Measurements from ENCODE around the gene NDNF.

The NDNF gene, protein sequence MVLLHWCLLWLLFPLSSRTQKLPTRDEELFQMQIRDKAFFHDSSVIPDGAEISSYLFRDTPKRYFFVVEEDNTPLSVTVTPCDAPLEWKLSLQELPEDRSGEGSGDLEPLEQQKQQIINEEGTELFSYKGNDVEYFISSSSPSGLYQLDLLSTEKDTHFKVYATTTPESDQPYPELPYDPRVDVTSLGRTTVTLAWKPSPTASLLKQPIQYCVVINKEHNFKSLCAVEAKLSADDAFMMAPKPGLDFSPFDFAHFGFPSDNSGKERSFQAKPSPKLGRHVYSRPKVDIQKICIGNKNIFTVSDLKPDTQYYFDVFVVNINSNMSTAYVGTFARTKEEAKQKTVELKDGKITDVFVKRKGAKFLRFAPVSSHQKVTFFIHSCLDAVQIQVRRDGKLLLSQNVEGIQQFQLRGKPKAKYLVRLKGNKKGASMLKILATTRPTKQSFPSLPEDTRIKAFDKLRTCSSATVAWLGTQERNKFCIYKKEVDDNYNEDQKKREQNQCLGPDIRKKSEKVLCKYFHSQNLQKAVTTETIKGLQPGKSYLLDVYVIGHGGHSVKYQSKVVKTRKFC

DNA sequence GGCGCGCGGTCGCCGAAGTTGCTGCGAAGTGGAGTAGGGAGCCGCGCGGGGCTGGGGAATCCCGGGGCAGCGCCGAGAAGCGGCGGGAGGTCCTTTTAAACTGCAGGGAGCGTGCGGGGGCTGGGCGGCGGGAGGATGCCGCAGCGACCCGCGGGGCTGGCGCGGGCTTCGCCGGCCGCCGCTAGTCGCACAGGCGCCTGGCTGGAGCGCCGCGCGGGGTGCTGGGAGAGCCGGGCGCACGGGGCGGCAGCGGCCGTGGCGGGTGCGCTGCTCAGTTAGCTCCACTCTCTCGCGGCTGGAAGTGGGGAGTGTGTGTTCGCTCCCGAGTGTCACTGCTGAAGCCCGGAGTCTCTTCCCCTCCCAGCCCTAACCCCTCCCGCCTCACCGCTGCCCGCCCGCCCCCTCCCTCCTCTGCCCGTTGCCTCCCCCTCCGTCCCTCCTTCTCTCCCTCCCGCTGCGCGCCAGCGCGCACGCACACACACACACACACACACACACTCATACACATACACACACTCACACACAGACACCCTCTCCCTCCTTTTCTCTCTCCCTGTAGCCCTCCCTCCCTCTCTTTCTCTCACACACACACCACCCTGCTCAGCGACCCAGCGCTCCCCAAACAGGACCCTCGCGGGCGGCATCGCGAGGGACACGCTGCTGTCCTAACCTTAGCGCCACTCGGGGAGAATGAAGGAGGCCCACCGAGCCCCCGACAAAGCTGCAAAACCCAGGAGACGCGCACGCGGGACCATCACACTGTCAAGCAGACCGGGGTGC, at the start of gene NDNF:
Gene NDNF, minus strand, starts transcription at position 312 of the 780 bp plus-strand sequence. CDS start 26,698 bp downstream, outside the sequence.
- DNase-seq = peak; percentile 46

DNA sequence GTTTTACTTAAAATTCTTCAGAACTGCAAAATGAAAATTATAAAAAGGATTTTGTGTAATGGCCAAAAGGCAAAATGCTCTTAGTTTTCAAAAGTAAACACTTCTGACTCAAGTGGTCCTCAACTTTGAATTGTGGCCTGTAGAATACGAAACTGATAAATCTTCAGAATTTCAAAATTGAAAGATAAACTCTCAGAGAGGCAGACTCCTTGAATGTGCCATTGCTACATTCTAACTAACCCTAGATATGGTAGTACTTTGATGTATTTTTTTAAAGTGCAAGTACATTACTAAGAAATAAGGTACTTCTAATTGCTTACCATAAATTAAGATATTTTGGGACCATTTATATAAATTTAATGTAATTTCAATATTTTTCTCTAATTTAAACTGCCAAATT, 47.4 kb upstream of the NDNF start:
- no peak for DNase-seq

DNA sequence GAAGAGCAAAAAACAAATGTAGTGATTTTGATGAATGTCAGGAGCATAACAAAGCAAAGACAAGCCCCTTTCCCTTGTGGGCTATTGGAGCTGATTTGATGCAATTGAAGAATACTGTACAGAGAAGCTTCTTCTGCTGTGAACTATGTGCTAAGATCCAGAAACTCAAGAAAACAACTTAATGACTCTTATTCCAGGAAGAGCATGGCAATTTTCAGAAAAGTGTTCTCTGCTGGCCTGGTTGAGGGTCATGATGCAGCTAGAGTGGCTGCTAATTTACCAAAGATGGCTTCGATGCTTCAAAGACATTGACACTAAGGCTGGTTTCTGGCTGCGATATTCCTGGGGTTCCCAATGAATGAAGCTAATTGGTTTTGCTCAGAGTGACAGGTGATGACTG, 46.0 kb upstream of the NDNF start:
- DNase-seq = no peak

DNA sequence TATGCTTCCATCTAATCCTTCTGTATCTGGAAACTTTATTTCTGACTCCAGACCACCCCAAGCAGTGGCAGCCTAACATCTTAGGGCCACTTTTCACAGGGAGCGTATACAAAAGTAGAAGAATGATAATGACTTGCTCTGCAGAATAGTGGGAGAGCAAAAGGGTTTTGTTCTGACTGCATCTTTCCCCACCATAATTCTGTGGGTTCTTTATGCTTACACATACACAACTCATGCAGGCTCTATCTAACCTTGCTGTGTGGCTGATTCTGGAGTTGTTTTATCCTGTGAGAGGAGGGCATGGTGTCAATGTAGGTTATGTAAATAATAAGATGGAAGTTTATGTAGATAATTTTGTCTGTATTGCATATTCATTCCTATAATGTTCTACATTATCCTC, 42.4 kb upstream of the NDNF start:
- DNase-seq = no peak

DNA sequence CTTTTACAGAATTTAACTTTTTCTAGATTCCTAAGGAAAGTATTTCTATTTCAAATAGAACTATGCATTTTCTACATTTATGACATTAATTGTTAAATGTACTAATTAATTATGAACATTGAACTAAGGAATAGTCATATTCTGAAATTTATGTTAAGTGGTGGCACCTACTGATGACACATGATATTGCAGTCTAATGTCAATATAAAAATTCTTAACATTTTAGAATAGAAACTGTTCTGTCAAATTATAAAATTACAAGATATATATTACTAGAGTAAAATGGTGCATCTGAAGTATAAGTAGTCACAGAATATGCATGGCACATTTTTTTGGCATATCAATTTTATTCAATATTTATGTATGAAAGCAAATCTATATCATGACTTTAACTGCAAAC, 40.2 kb upstream of the NDNF start:
- DNase-seq = no peak

DNA sequence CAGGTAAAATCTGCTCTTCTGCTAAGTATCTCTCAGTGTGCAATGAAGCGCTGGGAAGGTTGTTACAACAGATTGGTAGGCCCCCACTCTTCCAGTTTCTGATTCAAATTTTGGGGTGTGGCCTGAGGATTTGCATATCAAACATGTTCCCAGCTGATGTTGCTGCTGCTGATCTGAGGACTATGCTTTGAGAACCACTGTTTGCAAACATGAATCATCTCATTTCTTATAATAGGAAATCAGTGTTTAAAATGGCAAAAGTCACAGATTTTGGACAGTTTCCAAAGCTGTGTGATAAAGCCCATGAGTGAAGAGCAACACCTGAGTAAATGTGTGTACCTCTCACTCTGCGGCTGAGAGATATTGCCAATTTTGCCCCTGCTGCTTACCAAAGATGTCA, 36.2 kb upstream of the NDNF start:
- DNase-seq = no peak

DNA sequence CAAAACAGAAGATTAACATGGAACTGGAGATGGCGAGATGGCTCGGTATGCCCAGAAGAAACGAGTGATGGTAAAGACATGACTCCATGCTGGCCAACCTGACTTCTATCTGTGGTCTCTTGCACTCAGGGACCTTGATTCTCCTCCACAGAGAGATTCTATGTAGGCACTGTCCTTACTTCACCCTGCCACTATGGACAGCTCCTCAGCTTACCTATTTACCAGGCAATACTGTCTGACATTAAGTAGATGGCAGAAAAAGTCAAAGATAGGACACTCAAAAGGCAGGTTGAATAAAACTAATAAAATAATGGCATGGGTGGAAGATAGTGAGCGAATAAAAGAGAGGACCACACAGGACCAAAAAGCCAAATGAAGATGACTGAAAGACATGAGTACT, 35.2 kb upstream of the NDNF start:
- DNase-seq = no peak

DNA sequence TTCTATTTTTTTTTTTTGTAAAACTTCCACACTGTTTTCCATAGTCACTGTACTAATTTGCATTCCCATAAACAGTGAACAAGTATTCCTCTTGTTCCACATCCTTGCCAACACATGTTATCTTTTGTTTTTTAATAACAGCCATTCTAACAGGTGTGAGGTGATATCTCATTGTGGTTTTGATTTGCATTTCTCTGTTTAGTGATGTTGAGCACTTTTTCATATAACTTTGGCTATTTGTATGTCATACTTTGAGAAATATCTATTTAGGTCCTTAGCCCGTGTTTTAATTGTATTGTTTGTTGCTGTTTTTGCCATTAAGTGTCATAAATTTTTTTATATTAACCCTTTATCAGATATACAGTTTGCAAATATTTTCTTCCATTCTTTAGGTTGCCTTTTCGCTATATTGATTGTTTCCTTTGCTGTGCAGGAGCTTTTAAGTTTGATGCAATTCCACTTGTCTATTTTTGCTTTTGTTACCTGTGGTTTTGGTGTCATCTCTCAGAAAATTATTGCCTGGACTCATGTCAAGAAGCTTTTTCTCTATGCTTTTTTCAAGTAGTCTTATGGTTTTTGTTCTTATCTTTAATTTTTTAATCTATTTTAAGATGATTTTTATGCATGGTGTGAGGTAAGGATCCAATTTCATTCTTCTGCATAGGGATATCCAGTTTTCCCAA, 27.9 kb upstream of the NDNF start:
- DNase-seq = no peak

DNA sequence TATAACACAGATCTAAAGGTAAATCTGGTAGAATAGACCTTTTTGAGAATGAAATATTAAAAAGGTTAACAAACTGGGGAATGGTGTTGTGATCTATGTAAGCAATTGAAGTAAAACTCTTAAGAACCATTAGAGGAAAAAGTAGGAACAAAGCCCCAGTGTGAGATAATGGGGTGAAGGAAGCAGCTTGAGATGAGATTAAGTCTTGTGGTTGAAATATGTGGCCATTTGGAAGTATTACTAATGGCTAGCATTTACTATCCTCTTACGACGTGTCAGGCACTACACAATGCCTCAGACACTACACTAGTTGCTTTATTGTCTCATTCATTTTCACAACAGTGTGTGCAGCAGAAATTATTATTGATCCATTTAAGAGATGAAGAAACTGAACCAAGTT, 25.9 kb upstream of the NDNF start:
- no peak for DNase-seq

DNA sequence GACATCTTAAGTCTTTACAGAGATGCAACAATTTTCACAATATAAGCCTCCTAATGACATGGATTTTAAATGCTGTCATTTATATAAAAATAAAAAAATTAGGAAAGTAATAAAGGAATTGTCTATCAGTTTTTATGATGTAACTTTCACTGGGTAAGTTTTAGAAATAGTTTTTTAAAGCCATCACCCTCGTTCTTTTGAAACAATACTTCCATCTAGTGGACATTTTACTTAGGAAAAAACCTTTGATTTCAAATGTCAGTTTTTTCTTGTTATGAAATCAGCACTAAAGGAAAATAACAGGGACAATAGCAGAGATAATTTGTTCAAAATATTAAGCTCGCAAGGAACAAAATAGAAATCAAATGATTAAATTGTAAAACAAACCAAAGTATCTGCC, 24.3 kb upstream of the NDNF start:
- no peak for DNase-seq

DNA sequence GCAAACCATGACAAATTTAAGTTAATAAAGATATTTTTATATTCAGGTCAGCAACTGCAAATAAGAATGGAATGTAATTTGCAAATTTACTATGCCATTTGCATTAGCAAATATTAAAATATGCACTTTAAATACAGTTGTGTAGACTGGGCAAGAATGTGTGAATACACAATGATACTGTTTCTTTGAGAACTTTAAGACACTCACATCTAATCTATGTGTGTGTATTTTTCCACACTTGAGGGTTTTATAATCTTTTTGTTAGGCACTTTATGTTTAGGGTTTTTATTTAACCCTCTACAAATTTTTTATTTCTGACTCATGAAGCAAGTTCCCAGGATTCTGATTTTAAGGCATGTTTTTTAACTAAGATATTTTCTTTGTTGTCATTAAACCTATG, 23.9 kb upstream of the NDNF start:
- DNase-seq = no peak

DNA sequence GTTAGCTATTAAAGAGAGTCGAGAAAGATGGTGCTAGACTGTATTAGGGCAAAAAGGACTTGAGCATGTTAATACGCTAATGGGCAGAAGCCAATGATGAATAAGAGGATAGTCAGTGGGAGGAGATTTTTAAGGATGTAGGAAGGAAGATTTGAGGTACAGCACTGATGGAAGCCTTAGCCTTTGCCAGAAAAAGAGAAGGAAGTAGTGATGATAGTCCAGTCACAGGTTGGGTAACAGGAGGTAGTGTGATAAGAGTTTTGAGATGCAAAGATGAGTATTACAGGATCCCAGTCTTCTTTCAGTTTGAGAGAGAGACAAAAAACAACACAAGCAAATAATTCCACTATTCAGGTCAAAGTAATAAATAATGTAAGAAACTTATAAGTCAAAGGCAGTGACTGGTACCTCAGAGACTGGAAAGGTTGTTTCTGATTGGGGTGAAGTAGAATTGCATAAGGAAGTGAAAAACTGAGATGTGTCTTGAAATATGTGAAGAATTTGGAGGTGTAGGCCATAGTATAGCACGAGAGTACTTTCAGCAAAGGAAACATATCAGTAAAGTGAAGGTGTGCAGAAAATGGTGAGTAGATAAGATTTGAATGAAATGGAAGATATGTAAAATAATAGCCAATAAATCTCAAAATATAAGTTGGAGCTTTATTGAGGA, 22.1 kb upstream of the NDNF start:
- no peak for DNase-seq

DNA sequence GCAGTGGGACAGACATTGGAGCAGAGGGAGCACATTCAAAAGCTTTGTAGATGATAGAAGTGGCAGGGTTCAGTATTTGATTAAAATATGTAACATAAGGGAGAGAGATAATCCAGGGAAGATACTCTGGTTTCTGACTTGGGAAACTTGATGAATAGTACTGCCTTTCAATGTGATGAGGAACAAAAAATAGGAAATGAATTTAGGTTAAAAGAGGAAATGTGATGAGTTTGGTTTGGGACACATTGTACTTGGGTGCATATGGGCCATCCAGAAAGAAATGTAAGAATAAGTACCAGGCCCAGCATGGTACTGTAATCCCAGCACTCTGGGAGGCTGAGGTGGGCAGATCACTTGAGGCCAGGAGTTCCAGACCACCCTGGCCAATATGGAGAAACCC, 20.9 kb upstream of the NDNF start:
- DNase-seq = no peak

DNA sequence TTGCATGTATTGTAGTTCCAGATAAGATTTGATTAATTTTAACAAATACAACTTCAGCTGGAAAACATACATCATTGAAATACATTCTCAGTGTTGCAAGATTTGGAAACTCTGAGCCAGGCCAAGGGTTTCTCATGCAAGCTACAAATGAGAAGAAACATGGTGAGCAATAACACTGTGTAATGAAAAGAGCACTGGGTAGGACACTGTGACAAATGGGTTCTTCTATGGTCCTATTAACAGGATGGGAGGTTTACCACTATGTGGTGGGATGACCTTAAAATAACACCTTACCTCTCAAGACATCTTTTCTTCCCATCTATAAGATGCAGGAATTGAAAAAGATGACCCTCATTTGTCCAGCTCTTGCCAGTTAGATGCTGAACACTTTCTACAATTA, 19.6 kb upstream of the NDNF start:
- DNase-seq = no peak

DNA sequence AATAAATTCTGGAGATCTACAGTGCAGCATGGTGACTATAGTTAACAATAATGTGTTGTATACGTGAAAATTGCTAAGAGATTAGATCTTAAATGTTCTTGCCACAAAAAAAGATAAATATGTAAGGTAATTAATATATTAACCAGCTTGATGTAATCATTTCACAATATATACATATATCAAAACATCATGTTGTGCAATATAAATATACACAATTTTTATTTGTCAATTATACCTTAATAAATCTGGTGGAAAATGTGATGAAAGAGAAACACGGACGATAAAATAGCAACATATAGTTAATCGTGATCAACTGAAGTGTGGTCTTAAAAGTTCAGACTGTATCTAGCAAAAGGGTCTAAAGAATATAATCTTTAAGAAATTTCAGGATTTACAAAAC, 16.5 kb upstream of the NDNF start:
- no peak for DNase-seq

DNA sequence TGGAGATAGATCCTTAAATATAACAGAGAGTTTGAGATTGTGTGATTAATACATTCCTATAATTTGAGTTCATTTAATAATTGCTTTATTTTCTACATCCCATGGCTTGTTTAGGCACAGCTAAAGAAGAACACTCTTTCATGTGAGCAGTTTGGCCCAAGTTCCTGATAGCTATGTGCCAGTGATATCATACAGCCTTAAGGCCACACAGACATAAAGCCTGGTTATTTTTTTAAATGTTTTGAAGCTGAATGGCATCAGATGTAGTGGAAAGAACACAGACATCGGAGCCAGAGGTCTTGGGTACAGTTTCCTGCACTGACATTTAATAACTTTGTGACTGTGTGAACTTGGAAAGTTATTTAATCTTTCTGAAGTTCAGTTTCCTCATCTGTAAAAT, 7.0 kb upstream of the NDNF start:
- DNase-seq = no peak

DNA sequence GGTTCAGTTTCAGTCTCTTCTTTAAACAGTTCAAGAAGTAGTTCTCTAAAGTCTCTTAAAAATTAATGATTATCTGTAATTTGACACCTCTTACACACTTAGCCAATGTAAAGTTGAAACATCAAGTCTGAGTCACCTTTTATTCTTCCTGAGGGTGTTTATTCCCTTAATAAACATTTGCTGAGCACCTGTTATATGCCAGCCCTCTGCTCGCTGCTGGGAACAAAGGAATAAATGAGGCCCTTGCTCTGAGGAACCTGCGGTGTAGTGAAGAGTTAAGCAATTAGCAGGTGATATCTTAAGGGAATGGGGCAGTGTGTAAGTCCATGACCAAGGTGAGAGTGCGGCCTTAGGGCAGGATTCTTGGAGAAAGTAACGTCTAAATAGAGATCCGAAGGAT, 5.2 kb upstream of the NDNF start:
- DNase-seq = no peak

DNA sequence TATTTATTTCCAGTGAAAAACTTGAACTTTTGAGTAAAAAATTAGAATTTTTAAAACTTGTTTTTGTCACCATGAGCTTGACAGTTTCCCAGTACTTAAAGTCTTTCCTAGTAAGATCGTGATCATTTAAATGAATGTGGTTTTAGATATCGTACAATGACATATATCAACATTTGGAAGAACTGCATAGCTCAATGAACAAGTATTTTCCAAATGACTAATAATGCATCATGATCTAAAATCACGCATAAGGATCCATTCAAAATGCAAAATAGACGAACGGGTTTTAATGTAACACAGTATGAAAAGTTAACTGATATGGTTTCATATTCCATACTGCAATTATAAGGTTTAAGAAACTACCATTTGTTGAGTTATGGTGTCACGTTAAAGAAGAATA, 4.1 kb upstream of the NDNF start:
- DNase-seq = no peak

DNA sequence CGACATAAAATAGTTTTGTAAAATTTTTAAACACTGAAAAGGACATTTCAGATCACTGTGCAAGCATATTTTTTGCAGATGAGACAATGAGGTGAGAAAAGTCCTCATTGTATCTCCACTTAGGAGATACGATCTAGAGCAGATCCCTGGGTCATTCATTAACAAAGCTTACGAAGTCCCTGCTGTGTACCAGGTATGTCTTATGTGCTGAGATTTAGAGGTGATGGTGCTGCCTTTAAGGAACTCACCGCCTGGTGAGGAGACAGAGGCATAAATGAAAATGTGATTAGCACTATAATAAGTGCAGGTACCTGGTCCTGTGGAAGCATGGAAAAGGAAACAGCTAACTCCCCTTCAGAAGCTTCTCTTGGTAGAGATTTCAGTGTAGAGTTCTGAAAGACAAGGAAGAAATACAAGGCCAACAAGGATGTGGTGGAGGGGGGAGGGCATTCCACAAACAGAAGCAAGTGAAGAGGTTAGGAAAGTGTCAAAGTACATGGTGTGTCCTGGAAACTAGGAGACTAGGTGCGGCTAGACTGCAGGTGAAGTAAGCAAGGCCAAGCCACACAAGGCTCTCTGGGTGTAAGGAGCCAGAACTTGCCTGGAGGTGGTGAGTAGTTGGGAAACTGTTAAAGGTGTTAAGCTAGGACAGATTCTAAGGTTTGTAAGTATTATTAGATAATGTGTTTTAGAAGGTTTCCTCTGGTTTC, 1.5 kb upstream of the NDNF start:
- DNase-seq = no peak

DNA sequence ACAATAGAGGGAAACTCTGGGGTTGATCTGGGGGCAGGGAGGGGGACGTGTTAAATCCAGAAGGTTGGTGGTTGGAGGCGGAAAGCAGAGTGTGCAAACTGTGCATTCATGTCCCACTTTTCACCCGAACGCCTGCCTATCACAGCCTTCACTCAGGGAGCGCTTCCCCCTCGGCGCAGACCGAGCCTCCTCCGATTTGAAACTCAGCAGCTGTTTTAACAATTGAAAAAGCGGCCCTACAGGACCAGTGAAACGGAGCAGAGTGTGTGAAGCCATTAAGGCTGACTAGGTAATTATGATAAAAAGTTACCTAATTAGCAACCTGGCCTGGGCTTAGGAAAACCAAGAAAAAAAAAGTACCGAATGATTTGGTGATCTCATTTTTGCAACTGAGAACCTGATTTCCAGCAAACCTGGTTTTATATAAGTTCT, 685 bp upstream of the NDNF start:
- peak; percentile 23 for DNase-seq

DNA sequence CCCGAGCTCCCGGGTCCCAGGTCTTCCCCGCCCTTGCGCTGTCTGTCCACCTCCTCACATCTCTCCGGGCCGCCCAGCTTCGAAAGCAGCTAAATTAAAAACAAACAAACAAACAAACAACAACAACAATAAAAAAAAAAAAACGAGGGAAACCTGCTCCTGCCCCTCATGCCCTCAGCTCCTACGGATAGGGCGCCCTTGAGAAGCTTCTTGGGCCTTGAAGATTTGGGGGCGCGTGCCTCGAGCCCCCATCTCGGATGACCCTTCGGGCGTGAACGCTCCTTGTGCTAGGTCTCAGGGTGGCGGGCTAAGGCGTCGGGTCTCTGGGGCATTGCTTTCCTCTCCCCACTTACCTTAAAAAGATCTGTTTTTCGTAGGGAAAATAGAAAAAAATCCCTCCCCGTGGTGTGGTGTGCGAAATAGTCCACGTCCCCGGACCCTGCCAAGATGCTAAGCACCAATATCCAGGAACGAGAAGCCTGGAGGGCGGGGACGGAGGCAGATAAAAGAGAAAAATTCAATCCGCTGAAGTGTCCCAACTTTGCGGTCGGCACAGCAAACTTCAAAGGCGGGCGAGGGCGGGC, 603 bp downstream of the NDNF start:
- DNase-seq = no peak
